GM19035 (cell line): ENCODE results near the gene CHRM1.

ENCODE experiments used
- ATAC-seq: cut with Tn5 transposase; IDR thresholded peaks from one replicate; pipeline ENCODE4 v1.9.1; 2021; ENCODE audit not compliant: unreplicated experiment

CHRM1 gene

DNA sequence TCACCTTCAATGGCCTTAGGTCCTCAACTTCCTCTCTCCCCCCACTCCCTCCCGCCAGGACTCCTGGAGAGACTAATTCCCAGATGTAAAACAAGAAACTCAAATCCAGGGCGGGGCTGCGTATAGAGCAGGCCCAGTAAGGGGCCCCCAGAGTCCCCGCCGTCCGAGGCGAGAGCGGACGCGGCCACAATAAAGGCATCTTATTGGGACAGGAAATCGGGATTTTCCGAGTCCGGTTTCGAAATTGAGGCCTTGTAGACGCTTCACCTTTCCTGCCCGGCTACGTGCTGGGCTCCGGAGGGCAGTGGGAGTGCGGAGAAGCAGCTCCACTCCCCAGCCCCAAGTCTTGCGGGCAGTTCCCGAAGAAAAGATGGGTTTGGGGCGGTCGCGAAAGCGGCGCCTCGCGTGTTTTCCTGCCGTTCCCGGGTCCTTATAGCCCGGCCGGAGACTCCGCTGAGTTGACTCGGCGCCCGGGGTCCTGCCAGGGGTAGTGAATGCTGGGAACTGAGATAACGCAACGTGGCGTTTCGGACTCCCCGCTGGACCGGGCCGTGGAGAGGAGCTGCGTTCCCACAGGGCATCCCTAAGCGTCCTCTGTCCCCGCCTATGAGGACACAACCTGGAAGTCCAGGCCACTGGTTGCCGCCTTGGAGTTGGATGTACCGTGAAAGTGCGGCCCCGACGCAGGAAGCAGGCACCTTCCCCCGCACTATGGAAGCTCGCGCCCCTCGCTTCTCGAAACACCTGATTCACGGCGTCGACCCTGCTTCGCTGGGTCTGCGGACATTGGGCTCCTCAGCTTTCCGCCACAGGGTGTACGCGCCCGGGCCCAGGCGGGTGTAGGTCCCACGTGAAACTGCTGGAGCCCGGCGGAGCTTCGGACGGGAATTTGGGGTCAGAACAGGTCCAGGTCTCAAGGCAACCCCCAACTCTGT, 4.8 kb upstream of the CHRM1 start:
- no peak for ATAC-seq

- ATAC-seq, result no peak
Measured at GRCh38 chr11:62925308-62925707, 4.1 kb upstream of the CHRM1 start.

- no peak for ATAC-seq
Measured at GRCh38 chr11:62923601-62924411, 2.6 kb upstream of the CHRM1 start.

DNA sequence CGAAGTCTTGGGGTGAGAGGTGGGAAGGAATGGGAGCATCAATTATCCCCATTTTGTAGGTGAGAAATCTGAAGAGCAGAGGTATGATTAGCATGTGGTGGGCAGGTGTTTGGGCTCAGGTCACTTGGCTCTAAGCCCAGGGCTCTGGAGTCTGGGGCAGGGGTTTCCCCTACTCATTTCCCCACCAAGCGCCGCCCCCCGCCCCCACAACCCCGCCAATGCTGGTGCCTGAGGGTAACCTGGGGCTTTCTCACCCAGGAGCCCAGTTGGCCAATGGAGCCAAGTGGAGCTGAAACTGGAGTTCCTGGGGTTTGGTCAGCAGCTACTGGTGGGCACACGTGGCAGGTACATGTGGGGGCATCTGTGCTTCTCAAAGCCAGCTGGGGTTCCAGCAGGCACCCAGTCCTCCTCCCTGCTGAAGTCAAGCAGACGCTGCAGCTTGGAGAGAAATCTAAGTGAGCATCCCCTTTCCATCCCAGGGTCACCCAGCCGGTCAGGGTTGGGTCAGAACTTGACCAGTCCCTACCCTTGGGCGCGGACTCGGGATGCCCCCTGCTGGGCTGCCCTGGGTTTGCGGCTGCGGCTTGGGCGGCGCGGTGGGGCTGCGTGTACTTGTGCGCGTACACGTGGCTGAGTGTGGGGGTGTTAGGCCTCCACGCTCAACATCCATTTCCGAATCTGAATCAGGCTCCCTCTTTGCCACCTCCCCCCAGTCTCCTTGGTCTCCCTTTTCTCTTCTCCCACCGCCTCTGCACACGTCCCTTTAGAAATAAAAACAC, 1.7 kb upstream of the CHRM1 start:
- ATAC-seq, result no peak

DNA sequence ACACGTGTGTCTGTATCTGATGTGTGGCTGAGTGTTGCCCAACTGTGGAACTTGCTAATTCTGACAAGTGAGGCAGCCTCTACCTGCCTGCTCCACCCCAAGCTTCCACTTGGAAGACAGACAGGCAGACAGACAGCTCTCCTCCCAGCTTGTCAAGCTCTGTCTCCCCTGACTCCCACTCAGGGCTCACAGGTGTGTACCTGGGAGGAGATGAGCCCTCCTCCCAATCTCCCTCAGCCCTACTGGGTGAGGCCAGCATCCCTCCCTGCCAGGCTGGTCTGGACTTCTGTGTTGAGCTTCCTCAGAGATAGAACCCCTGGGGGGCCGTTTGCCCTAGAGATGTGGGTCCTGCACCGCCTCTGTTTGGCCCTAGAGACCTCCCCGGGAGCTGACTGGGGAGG, 1.0 kb upstream of the CHRM1 start:
- no peak for ATAC-seq

DNA sequence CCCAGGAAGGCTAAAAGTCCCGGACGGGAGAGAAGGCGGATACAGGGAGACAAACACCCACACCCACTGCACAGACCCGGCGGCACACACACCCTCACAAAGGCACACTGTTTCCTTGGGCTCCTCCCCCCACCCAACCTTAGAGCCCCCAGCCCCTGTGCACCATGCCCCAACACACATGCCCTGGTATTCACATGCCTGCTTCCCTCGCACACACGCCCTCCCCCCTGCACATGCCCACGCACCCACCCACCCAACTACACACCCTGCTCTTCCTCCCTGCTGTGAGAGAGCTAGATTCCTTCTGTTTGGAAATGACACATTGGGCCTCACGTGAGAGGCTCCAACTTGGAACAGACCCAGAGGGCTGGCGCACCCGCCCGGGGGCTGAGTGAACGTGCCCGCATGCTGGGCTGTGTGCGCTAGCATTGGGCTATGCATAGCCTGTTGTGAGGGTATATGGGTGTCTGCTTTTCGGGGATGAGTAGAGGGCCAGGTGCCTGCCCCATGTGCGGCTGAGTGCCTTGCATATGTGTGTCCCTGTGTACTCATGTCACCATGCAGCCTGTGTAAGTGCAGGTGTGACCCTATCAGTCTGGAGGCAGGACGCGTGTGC, 518 bp upstream of the CHRM1 start:
- ATAC-seq, result no peak

GRCh38 chr11:62919898-62920640, 1.1 kb downstream of the CHRM1 start:
- ATAC-seq, result no peak

GRCh38 chr11:62919476-62919875, 1.7 kb downstream of the CHRM1 start:
- no peak for ATAC-seq

DNA sequence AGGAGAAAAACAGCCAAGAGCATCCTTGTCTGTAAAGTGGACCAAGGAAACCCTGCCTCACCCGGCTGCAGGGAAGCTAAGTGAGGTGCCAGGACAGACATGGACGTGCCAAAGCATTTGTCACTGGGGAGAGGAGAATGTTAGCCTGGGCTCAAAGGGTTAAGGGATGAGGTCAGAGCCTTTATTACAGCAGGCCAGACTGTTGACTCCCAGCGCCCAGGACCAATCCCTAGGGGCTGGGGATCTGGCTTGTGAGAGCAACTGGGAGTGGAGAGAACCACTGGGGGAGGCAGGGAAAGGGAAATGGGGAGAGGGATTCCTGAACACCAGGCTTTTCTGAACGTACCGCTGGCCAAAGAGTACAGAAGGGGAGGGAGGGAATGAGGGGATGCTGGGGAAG, 2.6 kb downstream of the CHRM1 start:
- no peak for ATAC-seq

DNA sequence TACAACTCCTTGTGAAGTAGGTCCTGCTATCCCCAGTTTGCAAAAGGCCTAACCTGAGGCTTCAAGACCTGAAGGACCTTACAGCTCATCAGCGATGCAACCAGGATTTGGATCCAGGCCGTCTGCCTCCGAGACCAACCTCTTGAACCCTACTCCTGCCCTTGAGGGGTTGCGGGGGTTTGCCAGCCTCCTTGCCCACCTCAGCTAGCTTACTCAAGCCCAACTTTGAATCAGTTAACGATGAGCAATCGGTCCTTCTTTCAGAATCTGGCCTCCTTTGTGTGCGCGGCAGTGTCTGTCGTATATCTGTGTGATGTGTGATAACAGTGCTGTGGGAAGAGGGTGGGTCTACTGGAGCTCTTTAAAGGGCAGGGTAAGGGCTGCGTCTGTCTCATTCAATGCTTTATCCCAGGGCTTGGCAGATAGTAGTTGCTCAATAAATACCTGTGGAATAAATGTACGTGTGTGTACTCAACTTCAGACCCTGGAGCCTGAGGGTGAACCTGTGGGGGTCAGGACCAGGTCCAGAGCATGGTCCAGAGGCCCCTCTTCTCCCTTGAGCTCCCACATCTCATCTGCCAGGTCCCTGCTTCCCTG, 3.2 kb downstream of the CHRM1 start:
- no peak for ATAC-seq

GRCh38 chr11:62914416-62914815, 6.7 kb downstream of the CHRM1 start:
- no peak for ATAC-seq

GRCh38 chr11:62912268-62912667, 8.9 kb downstream of the CHRM1 start:
- ATAC-seq, result no peak

GRCh38 chr11:62911137-62912130, 9.7 kb downstream of the CHRM1 start:
- ATAC-seq, result no peak

GRCh38 chr11:62910141-62910882, 10.9 kb downstream of the CHRM1 start:
- no peak for ATAC-seq

DNA sequence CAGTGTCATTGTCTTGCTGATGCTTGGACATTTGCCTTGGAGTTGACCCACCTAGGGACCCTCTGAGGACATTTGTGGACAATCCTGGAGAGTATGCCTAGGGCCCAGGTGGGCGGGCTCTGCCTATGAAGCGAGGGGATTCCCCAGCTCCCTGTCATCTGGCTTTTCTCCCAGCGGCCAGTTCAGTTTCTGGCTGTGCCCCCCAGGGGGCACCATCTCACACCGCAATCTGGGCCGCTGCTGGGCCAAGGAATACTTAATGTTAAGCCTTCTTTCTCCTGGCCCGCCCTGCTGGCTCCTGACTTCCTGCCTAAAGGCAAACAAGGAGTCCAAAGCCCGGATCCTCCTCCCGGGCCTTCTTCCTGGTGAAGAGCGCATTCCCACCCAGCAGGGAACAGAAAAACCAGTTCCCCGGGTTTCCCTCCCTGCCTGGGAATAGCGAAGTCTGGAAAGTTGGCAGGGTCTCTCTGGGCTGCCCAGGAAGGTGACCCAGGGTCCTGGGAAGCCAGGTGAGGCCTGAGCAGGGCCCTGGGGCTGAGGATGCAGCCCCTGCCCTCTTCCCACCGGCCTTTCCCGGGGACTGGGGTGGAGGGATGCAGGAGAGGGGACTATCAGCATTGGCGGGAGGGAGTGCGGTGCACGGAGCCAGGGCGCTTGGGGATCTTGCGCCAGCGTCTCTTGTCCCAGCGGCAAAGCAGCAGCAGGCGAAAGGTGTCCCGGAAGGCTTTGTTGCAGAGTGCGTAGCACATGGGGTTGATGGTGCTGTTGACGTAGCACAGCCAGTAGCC, 11.9 kb downstream of the CHRM1 start:
- no peak for ATAC-seq

DNA sequence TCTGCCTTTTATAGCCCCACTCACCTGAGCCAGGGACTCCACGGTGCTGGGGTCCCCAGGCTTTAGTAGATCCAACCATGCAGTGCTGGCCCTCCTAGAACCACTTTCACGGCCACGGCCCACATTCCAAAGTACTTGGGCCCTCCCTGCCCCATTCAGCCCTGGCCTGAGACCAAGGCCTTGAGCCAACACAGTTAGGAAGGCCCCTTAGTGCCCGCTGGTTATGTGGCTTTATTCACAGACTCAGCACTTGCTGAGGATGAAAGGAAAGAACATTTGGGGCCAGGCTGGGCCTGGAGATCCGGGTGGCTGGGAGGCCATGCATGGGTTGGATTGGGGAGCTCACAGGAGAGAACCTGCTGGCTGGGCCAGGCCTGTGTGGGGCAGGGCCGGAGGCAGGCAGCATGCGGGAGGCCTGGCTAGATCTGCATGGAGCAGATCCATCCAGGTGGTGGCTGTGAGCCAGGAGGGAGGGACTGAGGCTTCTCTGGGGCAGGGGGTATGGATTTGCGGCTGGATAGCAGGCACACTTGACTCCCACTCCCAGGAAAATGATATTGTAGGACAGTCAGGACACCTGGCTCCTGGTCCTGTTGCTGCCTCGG, 12.6 kb downstream of the CHRM1 start:
- ATAC-seq, result no peak
